Ramos (cell line): Measurements from ENCODE around the gene PRPS1L1.

ENCODE experiments used
- in situ Hi-C: fragments of 300-500 bp; cut with MboI; formaldehyde crosslinking; loops from one replicate; pipeline ENCODE4 v1.14.3; 2022; ENCODE audit warnings: low sequenced_read_pairs; ENCODE audit not compliant: unreplicated experiment

PRPS1L1 gene

DNA sequence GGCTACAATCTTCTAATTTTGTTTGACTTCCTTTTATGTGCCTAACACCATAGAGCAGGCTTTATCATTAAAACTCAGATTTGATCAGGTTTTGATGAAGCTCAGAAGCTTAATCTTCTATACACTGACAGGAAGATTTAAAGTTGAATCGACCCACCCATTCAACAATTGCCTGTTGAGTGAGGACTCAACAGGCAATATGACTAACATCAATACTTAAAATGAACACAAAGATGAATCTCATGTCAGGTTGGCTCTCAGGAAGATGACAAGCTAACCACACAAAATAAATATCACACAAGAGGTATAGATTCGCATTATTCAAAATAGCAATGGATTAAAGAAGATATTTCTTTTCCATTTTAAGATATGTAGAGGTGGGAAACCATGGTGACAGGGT is 50.7 kb downstream of the PRPS1L1 start:
- in situ Hi-C loops = no loop called here
